LNCAP (cell line): ENCODE measurements around the gene FKBP2.

Experiments
- CTCF ChIP-seq: fragments of 450-650 bp; IDR thresholded peaks from 2 replicates; pipeline ENCODE4 v1.5.1; 2017; ENCODE audit warnings: mild to moderate bottlenecking

FKBP2 gene

GRCh38 chr11:64245401-64245796 lies 4.5 kb downstream of the FKBP2 start:
- no peak for TF ChIP-seq CTCF

DNA sequence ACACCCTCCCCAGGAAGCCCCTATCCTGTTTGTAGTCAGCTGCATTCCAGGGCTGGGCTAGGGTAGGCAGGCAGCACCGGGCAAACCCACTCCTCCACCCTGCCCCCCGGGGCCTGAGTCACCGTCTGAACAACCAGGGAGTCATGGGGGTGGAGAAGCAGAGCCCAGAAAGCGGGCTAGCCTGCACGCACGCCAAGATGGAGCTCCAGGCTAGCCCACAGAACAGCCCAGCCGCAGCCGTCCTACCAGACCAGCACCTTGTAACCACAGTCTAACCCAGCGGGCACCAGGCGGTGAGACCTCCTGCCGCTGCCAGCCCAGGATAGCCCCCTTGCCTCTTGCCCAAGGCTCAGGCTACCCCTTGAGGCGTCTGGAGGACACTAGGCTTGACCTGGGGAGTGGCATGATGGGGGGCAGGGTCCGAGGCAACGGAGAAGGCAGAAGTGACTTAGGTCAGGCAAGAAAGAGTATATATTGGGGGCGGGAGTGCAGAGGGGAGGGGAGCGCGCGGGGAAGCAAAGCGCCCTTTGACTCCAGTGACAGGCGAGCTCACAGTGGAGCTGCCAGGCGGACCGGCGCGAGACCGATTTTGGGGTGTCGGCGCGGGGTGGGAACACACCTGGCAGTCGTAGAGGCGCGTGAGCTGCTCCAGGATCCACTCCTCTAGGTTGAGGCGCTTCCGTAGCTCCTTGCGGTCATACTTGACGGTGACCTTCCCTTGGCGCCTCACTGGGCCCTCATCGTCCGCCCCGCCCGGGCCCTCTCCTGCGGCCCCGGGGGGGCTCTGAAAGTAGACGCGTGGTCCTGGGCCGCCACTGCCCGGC lies 5.1 kb downstream of the FKBP2 start:
- TF ChIP-seq CTCF, result no peak

DNA sequence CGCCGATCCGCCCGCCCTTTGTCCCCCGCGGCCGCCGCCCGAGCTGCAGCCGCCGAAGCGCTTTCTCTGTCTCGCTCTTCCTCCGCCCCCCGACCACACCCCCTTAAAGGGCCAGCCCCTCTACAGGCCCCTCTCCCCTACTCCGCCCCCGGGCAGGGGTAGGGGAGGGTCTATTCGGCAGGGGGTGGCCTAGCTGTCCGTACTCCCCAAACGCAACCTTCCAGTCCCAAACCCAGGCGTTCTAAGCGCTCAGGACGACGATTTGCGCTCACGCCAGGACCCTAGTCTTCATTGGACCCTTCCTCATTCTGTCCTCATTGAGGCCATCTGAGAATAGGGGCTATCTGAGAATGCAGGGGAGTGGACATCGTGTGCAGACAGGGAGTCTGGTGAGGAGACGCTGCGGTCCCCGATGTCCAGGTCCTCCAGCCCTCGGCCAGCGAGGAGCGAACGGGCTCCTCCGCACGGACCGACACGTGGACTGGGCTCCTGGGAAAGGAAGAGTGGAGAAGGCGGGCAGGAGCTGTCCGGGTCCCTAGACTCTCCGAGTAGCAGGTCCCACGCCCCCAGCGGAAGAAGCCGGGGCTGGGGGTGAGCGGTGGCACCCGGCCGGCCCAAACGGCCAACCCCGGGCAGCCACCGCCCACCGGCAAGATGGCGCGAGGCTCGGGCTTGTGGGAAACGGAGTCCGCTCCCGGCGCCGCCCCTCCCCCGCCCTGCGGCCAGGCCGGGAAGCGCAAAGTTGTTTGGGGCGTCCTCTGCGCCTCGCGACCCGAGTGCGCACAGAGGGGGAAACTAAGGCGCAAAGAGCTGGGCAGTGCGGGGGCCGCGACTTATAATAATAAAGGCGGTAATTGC lies 6.2 kb downstream of the FKBP2 start, which contains the start of gene PPP1R14B:
TSS of gene PPP1R14B (minus strand) at position 73 of the 858 bp plus-strand sequence. CDS start 270 bp downstream, outside the sequence.
- TF ChIP-seq CTCF, result no peak

DNA sequence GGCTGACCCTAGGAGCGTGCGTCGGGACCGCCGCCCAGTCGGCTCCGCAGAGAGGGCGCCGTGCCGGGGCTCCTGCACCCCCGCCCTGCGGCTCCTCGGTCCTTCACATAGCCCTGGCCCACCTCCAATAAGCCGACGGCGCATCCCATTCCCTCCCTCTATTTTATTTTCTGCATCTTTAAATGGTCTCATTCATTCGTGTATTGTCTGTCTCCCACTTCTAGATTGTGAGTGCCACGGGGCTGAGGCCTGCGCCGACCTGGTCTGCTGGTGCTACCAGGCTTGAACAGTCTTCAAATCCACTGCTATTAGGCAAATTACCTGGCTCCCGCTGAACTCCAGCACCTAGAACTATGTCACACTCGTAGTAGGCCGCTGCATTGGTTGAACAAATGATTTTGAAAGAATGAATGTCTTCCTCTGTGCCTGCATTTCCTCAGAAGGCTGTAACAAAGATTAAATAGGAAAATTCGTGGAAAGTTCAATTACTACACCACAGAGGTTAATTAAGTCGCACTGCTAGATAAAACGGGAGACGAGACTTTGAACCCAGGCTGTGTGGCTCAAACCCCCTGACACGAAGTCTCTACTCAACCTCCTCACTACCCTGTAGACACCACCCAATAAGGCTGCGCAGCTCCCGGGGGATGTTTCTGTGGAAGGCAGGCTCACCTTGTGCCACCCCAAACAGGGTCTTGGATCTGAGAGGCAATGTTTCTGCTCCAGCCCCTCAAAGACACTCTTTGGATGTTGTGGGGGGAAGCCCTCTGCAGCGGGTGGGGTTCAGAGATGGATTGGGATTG lies 7.0 kb downstream of the FKBP2 start:
- TF ChIP-seq CTCF, result no peak

DNA sequence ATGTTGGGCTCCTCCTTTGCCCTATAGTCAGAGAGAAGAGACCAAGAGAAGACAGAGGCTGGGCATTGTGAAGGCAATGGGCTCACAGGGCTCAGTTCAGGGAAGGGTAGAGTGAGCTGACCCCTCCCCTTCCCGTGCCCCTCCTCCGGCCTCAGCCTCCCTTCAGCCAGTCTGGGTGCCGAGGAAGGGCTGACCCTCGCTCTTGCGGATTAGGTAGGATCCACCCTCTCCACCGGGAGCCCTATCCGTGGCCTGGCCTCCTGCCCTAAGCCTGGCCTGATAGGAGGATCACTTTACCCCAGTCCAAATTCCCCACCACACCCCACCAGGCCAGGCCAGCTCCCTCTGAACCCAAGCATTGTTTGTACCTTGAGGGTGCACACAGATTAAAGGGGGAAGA lies 7.7 kb downstream of the FKBP2 start:
- TF ChIP-seq CTCF, result no peak

DNA sequence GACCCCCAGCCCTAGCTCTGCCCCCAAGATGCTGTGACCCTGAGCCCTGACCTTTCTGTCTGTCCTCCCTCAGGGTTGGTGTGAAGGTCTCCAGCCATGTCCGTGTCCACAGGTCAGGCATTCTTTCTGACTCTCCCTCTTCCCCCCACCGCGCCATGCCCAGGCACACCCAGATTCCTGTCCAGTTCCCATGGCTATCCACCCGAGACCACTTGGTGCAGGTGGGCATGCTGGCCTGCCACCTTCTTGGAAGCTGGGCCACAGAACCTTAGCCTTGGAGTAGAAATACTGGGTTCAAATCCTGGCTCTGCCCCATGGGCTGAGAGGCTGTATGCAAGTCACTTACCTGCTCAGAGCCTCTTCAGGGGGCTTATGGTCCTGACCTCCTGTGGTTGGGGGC lies 8.1 kb downstream of the FKBP2 start:
- no peak for TF ChIP-seq CTCF
